HUES48 (cell line): ENCODE measurements around the gene MMP28.

Experiments used
- H3K27ac ChIP-seq: one replicate; pipeline ENCODE4 v1.7.0; 2013; ENCODE audit warnings: low read depth, low read length, inconsistent platforms
- H3K27me3 ChIP-seq: 2 replicates; pipeline ENCODE4 v1.6.1; 2013; ENCODE audit warnings: mild to moderate bottlenecking, low read length; ENCODE audit not compliant: control insufficient read depth, insufficient read depth
- H3K36me3 ChIP-seq: 2 replicates; pipeline ENCODE4 v1.6.1; 2013; ENCODE audit warnings: low read length; ENCODE audit not compliant: control insufficient read depth, insufficient read depth
- H3K4me1 ChIP-seq: 2 replicates; pipeline ENCODE4 v1.6.1; 2013; ENCODE audit warnings: mild to moderate bottlenecking, low read length; ENCODE audit not compliant: control insufficient read depth, insufficient read depth
- H3K4me3 ChIP-seq: 2 replicates; pipeline ENCODE4 v1.5.1; 2013; ENCODE audit warnings: mild to moderate bottlenecking, low read depth, low read length
- H3K9ac ChIP-seq: 2 replicates; pipeline ENCODE4 v1.6.1; 2013; ENCODE audit warnings: mild to moderate bottlenecking, low read depth, low read length, moderate library complexity
- H3K9me3 ChIP-seq: 2 replicates; pipeline ENCODE4 v1.6.1; 2013; ENCODE audit warnings: low read length; ENCODE audit not compliant: control insufficient read depth, insufficient read depth

MMP28 gene

GRCh38 chr17:35797370-35797769 lies 1.9 kb upstream of the MMP28 start:
- no peak overlapping the region for H3K9ac ChIP-seq
- H3K9me3 ChIP-seq: no peaks in the 10 kb centered on the region
- no peaks in the 10 kb centered on the region for H3K4me1 ChIP-seq
- H3K4me3 ChIP-seq: no peak overlapping the region
- peaks cover 68% of the 10 kb centered on the region for H3K27me3 ChIP-seq
- H3K36me3 ChIP-seq: no peaks in the 10 kb centered on the region
- H3K27ac ChIP-seq: no peak overlapping the region

- Histone ChIP-seq H3K27ac (no peak overlapping the region), H3K9me3 (no peaks in the 10 kb centered on the region), H3K9ac (no peak overlapping the region), H3K36me3 (no peaks in the 10 kb centered on the region), H3K27me3 (peaks cover 73% of the 10 kb centered on the region), H3K4me1 (no peaks in the 10 kb centered on the region), H3K4me3 (no peak overlapping the region)
These were observed 1.5 kb upstream of the MMP28 start for GRCh38 chr17:35796942-35797341.

DNA sequence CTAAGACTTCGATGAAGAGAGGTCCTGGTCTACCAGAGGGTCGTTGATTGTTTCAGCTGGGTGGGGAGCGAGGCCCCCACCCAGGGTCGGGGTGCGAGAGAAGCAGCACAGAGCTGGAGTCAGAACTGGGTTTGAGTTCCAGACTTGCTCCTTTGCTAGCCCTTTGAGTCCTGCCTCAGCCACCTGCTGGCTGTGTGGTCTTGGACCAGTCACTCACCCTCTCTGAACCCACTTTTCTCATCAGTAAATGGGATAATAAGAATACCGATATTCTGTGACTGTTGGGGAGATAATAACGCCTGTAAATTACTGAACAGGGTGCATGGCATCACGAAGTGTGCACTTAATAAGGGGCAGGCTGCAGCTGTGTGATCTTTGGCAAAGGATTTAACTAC lies 427 bp upstream of the MMP28 start:
- Histone ChIP-seq H3K9ac (no peak overlapping the region), H3K27ac (no peak overlapping the region), H3K4me3 (peak overlapping the region; percentile 64), H3K9me3 (no peaks in the 10 kb centered on the region), H3K27me3 (peaks cover 80% of the 10 kb centered on the region), H3K36me3 (no peaks in the 10 kb centered on the region), H3K4me1 (no peaks in the 10 kb centered on the region)

- Histone ChIP-seq H3K27me3 (peaks cover 71% of the 10 kb centered on the region), H3K27ac (no peak overlapping the region), H3K36me3 (no peaks in the 10 kb centered on the region), H3K4me1 (no peaks in the 10 kb centered on the region), H3K9ac (no peak overlapping the region), H3K9me3 (no peaks in the 10 kb centered on the region), H3K4me3 (no peak overlapping the region)
These were observed 2.2 kb downstream of the MMP28 start for GRCh38 chr17:35793257-35793656.

DNA sequence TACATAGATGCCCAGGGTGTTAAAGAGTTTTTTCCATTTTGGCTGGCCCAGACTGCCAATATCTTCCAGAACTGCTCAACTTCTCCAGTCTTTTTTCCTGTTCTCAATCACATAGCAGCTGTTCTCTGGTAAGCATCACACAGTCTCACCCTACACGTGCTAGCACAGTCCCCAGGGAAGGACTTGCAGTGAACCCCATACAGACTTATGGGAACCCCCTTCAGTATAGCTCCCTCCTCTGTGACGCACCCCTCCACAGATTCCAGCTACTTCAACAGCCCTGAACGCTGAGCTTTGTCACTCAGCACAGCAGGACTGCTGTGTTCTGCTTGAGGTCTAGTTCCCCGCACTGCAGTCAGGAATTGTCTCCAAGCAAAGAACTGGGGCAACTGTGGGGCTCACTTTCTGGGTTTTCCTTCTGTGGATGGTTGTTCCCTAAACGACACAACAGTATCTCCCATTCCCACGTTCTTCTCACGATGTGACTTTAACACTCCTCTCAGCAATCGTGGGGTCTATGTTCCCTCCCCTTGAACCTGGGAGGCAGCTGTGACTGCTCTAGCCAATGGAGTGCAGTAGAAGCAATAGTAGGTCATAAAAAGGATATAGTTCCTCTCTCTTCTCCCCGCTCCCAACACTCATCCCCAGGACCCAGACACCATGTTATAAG lies 3.6 kb downstream of the MMP28 start:
- no peaks in the 10 kb centered on the region for H3K36me3 ChIP-seq
- H3K27me3 ChIP-seq: peaks cover 56% of the 10 kb centered on the region
- no peak overlapping the region for H3K9ac ChIP-seq
- no peak overlapping the region for H3K27ac ChIP-seq
- H3K4me3 ChIP-seq: no peak overlapping the region
- no peaks in the 10 kb centered on the region for H3K9me3 ChIP-seq
- no peaks in the 10 kb centered on the region for H3K4me1 ChIP-seq

GRCh38 chr17:35790841-35791240 lies 4.6 kb downstream of the MMP28 start:
- Histone ChIP-seq H3K4me3 (no peak overlapping the region), H3K36me3 (no peaks in the 10 kb centered on the region), H3K27me3 (peaks cover 46% of the 10 kb centered on the region), H3K27ac (no peak overlapping the region), H3K4me1 (no peaks in the 10 kb centered on the region), H3K9ac (no peak overlapping the region), H3K9me3 (no peaks in the 10 kb centered on the region)

GRCh38 chr17:35788477-35789368 lies 6.7 kb downstream of the MMP28 start:
- Histone ChIP-seq H3K4me3 (no peak overlapping the region), H3K27me3 (peaks cover 25% of the 10 kb centered on the region), H3K27ac (no peak overlapping the region), H3K4me1 (no peaks in the 10 kb centered on the region), H3K9me3 (no peaks in the 10 kb centered on the region), H3K36me3 (no peaks in the 10 kb centered on the region), H3K9ac (no peak overlapping the region)

DNA sequence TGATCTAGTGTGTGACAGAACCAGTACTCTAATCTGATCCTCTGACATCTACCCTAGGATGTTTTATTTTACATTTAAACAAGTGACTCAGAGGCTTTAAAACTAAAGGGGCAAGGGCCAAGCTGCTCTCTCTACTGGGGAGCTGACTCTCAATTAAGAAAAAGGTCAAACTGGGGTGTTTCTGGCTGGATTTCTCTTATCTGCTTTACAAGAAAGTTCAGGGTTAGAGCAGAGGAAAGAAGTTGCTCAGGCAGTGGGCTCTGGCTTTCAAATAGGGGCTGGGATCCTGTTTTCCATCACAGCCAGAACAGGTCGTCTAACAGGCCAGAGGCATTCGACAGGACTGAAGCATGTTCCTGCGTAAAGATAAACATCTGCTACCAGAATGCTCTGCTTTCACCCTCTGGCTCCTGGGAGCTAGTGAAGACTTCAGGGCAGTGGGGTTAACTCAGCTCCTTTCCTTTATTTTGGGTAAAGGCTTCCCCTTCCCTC lies 8.5 kb downstream of the MMP28 start:
- no peaks in the 10 kb centered on the region for H3K36me3 ChIP-seq
- no peak overlapping the region for H3K4me3 ChIP-seq
- no peaks in the 10 kb centered on the region for H3K9me3 ChIP-seq
- H3K4me1 ChIP-seq: no peaks in the 10 kb centered on the region
- H3K27ac ChIP-seq: no peak overlapping the region
- H3K9ac ChIP-seq: no peak overlapping the region
- peaks cover 8% of the 10 kb centered on the region for H3K27me3 ChIP-seq

DNA sequence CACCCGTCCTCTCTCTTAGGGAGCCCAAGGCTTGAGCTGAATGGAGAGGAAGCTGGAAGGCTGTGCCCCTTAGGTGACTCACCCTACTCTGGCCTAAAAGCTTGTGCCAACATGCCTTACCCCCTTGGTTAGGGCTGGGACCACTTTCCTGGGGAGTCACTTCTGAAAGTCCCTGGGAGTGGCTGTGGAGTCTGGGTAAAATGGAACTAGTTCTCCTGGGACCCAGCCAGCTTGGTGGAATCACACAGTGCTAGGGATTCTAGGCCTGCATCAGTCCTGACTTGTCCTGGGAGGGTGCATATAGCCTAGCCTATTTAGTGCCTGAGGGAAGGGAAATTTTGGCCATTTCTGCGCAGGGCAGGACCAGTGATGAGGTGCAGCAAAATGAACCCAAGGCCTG lies 10.5 kb downstream of the MMP28 start:
- no peak overlapping the region for H3K4me3 ChIP-seq
- no peaks in the 10 kb centered on the region for H3K4me1 ChIP-seq
- H3K27ac ChIP-seq: no peak overlapping the region

GRCh38 chr17:35780950-35781349 lies 14.5 kb downstream of the MMP28 start:
- H3K27ac ChIP-seq: no peak overlapping the region
- no peaks in the 10 kb centered on the region for H3K4me1 ChIP-seq
- no peaks in the 10 kb centered on the region for H3K9me3 ChIP-seq
- no peaks in the 10 kb centered on the region for H3K27me3 ChIP-seq
- H3K36me3 ChIP-seq: no peaks in the 10 kb centered on the region
- no peak overlapping the region for H3K4me3 ChIP-seq
- H3K9ac ChIP-seq: no peak overlapping the region

More for the DNA sequence above, 10.5 kb downstream of the MMP28 start:
- H3K9ac ChIP-seq: no peak overlapping the region
- no peaks in the 10 kb centered on the region for H3K9me3 ChIP-seq
- H3K36me3 ChIP-seq: no peaks in the 10 kb centered on the region
- H3K27me3 ChIP-seq: no peaks in the 10 kb centered on the region

- no peak overlapping the region for H3K27ac ChIP-seq
- H3K9ac ChIP-seq: no peak overlapping the region
- H3K9me3 ChIP-seq: no peaks in the 10 kb centered on the region
- no peaks in the 10 kb centered on the region for H3K36me3 ChIP-seq
- no peak overlapping the region for H3K4me3 ChIP-seq
- H3K4me1 ChIP-seq: peaks cover 8% of the 10 kb centered on the region
- H3K27me3 ChIP-seq: no peaks in the 10 kb centered on the region
These were observed 16.7 kb downstream of the MMP28 start for GRCh38 chr17:35778641-35779196.
